ENCODE data around the gene GRPEL2. TPM values are rescaled to one million over a fixed set of nuclear protein-coding genes. Genes with fewer than 3 reads are reported as not detected.

GRPEL2 gene
- polyA plus RNA-seq, 1 experiment = 21.6 TPM

DNA sequence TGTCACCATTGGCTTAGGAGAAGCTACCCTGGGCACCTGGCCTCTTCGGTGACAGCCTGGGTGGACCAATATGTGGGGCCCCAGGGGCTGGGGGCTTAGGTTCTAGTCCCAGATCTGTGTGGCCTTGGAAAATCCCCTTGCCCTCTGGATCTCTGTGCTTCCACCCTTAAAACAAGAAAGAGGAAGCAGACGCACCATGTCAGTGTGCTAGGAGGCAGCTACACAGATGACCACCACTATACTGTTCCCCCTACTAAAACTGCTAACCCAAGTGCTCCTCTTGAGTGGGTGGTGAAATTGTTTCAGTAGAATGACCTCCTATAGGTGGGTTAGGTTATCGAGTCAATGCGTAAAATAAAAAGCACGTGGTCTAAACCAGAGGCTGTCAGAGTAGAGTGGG is 42.7 kb upstream of the GRPEL2 start:
- Histone ChIP-seq H3K27ac (ENCODE audit: low read depth, low read length) (peak overlapping the region; percentile 21), H3K27me3 (ENCODE audit: control insufficient read depth, insufficient read depth, low read length) (no peaks in the 10 kb centered on the region), H3K9me3 (ENCODE audit: control insufficient read depth, insufficient read depth, low read length) (no peaks in the 10 kb centered on the region; the same call in 1 of the 2 replicates), H3K4me3 (ENCODE audit: low read depth, low read length) (no peak overlapping the region)
- DNase-seq (ENCODE audit: low read depth, low spot score) = no peak
- ChIA-PET CTCF (interaction anchor here (1.2 to 1.5 kb wide), 2 partner anchors 12 to 173 kb away, joined by 3 read pairs; no protein-coding TSS in a partner anchor), POLR2A (no interaction called here)
- TF ChIP-seq, protein P1, sequence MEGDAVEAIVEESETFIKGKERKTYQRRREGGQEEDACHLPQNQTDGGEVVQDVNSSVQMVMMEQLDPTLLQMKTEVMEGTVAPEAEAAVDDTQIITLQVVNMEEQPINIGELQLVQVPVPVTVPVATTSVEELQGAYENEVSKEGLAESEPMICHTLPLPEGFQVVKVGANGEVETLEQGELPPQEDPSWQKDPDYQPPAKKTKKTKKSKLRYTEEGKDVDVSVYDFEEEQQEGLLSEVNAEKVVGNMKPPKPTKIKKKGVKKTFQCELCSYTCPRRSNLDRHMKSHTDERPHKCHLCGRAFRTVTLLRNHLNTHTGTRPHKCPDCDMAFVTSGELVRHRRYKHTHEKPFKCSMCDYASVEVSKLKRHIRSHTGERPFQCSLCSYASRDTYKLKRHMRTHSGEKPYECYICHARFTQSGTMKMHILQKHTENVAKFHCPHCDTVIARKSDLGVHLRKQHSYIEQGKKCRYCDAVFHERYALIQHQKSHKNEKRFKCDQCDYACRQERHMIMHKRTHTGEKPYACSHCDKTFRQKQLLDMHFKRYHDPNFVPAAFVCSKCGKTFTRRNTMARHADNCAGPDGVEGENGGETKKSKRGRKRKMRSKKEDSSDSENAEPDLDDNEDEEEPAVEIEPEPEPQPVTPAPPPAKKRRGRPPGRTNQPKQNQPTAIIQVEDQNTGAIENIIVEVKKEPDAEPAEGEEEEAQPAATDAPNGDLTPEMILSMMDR (IDR thresholded peaks at IDR 0.05; ENCODE audit: low read depth, low read length) = no peak

DNA sequence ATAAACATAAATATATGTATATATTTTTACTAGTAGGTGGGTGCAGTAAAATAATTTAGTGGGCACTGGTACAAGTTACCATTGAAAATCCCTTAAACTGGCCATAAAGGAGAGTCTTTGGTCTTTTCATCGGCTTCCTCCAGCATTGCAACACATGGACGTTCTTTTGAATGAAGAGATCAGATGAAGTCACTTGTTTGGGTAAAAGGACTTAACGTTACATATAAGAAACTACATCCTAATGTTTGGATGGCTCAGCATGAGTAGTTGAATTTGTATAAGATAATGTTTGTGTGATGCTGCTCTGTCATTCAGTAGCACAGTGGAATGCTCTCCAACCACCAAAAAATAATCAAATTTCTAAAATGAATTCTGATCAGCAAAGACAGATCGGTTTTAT is 42.1 kb upstream of the GRPEL2 start:
- TF ChIP-seq, protein P1 (IDR thresholded peaks at IDR 0.05; ENCODE audit: low read depth, low read length) = no peak
- H3K4me3 ChIP-seq (ENCODE audit: low read depth, low read length) = no peak overlapping the region
- no peaks in the 10 kb centered on the region for H3K27me3 ChIP-seq (ENCODE audit: control insufficient read depth, insufficient read depth, low read length)
- POLR2A ChIA-PET = no interaction called here
- CTCF ChIA-PET = interaction anchor here (1.2 kb wide), 1 partner anchor 173 kb away, joined by 3 read pairs; no protein-coding TSS in a partner anchor
- H3K27ac ChIP-seq (ENCODE audit: low read depth, low read length) = no peak overlapping the region
- H3K9me3 ChIP-seq (ENCODE audit: control insufficient read depth, insufficient read depth, low read length) = no peaks in the 10 kb centered on the region; the same call in 1 of the 2 replicates
- DNase-seq (ENCODE audit: low read depth, low spot score) = peak; percentile 43

GRCh38 chr5:149304195-149305078 is 40.9 kb upstream of the GRPEL2 start:
- Histone ChIP-seq H3K27me3 (ENCODE audit: control insufficient read depth, insufficient read depth, low read length) (no peaks in the 10 kb centered on the region), H3K9me3 (ENCODE audit: control insufficient read depth, insufficient read depth, low read length) (no peaks in the 10 kb centered on the region; the same call in 1 of the 2 replicates), H3K4me3 (ENCODE audit: low read depth, low read length) (no peak overlapping the region), H3K27ac (ENCODE audit: low read depth, low read length) (no peak overlapping the region)
- POLR2A ChIA-PET = no interaction called here
- CTCF ChIA-PET = no interaction called here
- TF ChIP-seq, protein P1 (IDR thresholded peaks at IDR 0.05; ENCODE audit: low read depth, low read length) = no peak
- DNase-seq (ENCODE audit: low read depth, low spot score) = no peak

DNA sequence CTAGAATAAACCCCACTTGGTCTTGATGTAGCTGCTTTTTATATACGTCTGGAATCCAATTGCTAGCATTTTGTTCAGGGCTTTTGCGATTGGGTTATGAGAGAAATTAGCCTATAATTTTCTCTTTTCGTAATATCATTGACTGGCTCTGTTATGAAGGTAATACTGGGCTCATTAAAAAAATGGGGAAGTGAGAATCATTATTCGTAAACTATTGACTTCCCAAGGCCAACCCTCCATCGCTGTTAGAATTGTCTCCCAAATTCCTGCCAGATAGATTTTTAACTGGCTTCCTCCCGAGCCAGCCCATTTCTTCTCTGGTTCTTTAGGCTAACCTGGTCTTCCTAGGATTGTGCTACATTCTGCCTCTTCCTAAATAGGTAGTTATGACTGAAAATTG is 35.9 kb upstream of the GRPEL2 start:
- ChIA-PET CTCF (interaction anchor here (0.6 to 1.7 kb wide), 3 partner anchors 9 to 256 kb away, joined by 3 to 16 read pairs (median 4); no protein-coding TSS in a partner anchor), POLR2A (no interaction called here)
- H3K4me3 ChIP-seq (ENCODE audit: low read depth, low read length) = no peak overlapping the region
- H3K27me3 ChIP-seq (ENCODE audit: control insufficient read depth, insufficient read depth, low read length) = no peaks in the 10 kb centered on the region
- TF ChIP-seq, protein P1 (IDR thresholded peaks at IDR 0.05; ENCODE audit: low read depth, low read length) = no peak
- no peak overlapping the region for H3K27ac ChIP-seq (ENCODE audit: low read depth, low read length)
- H3K9me3 ChIP-seq (ENCODE audit: control insufficient read depth, insufficient read depth, low read length) = no peaks in the 10 kb centered on the region
- no peak for DNase-seq (ENCODE audit: low read depth, low spot score)

DNA sequence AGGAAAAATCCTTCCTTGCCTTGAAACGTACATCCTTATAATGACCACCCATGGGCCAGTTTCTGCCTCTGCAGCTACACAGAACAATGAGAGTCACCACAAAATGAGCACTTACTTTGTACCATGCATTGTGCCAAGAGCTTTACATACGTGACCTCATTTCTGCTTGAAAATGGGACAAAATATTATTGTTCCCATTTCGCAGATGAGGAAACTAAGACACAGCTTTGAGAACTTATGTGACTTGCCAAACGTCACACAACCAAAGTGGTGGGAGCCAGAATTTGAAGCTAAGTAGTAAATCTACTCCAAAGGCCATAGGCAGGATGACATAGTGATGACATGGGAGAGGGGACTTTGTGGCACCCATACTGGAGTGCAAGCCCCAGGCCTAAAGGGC is 34.8 kb upstream of the GRPEL2 start:
- CTCF ChIA-PET = interaction anchor here (1.7 kb wide), 1 partner anchor 57 kb away, joined by 6 read pairs; no protein-coding TSS in a partner anchor
- Histone ChIP-seq H3K4me3 (ENCODE audit: low read depth, low read length) (no peak overlapping the region), H3K9me3 (ENCODE audit: control insufficient read depth, insufficient read depth, low read length) (no peaks in the 10 kb centered on the region), H3K27me3 (ENCODE audit: control insufficient read depth, insufficient read depth, low read length) (no peaks in the 10 kb centered on the region), H3K27ac (ENCODE audit: low read depth, low read length) (no peak overlapping the region)
- no peak for DNase-seq (ENCODE audit: low read depth, low spot score)
- TF ChIP-seq, protein P1 (IDR thresholded peaks at IDR 0.05; ENCODE audit: low read depth, low read length) = no peak
- POLR2A ChIA-PET = interaction anchor here (0.8 kb wide), 1 partner anchor 15 kb away, joined by 3 read pairs; no protein-coding TSS in a partner anchor

Data from AG04450 (cell line).